Measurements from ENCODE around the gene ABI3.

DNA sequence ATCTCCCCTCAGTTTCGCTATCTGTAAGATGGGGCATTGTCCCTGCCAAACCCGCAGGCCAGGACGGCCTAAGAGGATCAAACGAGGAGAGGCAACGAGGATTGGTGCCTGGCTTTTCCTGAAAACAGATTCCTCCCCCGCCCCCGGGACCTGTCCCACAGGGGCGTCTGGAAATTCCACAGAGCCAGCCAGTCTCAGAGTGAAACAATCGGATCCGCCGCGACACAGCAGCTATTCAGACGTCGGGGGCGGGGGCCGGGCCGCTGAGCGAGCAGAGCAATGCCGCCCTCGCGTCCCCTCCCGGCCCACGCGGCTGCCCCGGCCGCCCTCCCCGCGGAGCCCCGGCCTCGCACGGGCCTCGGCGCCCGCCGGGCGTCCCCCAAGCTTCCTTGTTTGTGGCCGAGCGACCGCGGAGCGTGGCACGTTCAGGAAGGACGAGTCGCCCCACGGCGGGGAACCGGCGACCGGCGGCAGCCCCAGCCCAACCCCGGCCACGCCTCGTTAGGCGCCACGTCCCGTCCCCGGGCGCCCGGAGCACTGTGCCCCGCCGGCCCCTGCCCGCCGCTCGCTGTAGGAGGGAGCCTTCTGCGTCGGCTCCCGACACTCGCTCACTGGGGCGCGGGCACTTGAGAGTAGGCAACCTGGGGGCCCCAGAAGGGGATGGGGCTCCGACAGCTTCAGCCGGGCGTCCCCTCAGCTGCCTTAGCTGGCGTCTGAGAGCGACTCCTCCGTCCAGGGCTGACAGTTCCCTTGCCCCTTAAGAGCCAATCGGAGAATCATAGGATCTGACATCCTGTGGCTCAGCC is 49.7 kb downstream of the ABI3 start:
- TF ChIP-seq, protein P1, sequence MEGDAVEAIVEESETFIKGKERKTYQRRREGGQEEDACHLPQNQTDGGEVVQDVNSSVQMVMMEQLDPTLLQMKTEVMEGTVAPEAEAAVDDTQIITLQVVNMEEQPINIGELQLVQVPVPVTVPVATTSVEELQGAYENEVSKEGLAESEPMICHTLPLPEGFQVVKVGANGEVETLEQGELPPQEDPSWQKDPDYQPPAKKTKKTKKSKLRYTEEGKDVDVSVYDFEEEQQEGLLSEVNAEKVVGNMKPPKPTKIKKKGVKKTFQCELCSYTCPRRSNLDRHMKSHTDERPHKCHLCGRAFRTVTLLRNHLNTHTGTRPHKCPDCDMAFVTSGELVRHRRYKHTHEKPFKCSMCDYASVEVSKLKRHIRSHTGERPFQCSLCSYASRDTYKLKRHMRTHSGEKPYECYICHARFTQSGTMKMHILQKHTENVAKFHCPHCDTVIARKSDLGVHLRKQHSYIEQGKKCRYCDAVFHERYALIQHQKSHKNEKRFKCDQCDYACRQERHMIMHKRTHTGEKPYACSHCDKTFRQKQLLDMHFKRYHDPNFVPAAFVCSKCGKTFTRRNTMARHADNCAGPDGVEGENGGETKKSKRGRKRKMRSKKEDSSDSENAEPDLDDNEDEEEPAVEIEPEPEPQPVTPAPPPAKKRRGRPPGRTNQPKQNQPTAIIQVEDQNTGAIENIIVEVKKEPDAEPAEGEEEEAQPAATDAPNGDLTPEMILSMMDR (IDR thresholded peaks at IDR 0.05): no peak
- peak; percentile 70 for TF ChIP-seq EZH2 (IDR thresholded peaks at IDR 0.05)
